HG02870 (cell line): ENCODE data around the gene AOC2.

Experiments
- ATAC-seq: cut with Tn5 transposase; IDR thresholded peaks from one replicate; pipeline ENCODE4 v1.9.1; 2021; ENCODE audit warnings: mild to moderate bottlenecking, moderate library complexity; ENCODE audit not compliant: unreplicated experiment

AOC2 gene, protein sequence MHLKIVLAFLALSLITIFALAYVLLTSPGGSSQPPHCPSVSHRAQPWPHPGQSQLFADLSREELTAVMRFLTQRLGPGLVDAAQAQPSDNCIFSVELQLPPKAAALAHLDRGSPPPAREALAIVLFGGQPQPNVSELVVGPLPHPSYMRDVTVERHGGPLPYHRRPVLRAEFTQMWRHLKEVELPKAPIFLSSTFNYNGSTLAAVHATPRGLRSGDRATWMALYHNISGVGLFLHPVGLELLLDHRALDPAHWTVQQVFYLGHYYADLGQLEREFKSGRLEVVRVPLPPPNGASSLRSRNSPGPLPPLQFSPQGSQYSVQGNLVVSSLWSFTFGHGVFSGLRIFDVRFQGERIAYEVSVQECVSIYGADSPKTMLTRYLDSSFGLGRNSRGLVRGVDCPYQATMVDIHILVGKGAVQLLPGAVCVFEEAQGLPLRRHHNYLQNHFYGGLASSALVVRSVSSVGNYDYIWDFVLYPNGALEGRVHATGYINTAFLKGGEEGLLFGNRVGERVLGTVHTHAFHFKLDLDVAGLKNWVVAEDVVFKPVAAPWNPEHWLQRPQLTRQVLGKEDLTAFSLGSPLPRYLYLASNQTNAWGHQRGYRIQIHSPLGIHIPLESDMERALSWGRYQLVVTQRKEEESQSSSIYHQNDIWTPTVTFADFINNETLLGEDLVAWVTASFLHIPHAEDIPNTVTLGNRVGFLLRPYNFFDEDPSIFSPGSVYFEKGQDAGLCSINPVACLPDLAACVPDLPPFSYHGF

DNA sequence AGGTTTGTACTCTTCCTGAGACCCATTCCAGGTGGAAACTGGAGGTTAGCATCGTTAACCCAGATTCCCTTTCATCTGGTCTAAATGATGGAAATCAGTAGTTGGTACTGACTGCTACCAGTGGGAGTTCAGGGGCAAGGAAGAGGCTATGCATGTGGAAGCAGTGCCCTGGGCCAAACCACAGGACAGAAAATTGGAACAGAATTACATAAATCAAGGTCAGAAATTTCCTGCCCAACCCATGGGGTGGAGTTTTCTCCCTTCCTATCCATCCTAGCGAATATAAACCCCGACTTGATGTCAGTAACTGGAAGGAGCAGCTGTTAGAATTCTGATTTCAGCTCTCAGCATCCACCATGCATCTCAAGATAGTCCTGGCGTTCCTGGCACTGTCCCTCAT, at the start of gene AOC2:
AOC2 (plus strand) TSS at position 310 of the 400 bp plus-strand sequence; CDS start at position 357, 47 bp downstream.
- ATAC-seq, result no peak

DNA sequence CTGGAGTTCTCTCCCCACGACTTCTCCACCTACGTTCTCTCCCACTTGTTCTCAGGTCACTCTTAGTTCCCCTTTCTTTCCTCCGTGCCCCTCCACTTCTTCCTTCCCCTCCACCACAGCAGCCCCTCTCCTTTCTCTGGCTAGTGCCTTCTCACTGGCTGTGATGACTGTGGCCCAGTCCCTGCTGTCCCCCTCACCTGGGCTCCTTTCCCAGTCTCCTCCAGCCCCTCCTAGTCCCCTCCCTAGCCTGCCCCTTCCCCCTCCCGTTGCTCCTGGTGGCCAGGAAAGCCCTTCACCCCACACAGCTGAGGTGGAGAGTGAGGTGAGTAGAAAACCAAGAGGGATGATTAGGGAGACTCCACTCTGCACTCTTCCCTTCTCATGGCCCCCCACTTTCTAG, 49.3 kb upstream of the AOC2 start:
- no peak for ATAC-seq

DNA sequence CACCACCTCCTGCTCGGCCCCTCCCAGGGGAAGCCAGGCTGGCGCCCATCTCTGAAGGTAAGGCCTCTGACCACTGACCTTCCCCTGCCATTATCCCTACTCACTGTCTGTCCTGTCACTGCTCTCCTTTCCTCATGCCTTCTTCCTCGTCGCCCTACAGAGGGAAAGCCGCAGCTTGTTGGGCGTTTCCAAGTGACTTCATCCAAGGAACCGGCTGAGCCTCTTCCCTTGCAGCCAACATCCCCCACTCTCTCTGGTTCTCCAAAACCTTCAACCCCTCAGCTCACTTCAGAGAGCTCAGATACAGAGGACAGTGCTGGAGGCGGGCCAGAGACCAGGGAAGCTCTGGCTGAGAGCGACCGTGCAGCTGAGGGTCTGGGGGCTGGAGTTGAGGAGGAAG, 48.9 kb upstream of the AOC2 start:
- no peak for ATAC-seq

DNA sequence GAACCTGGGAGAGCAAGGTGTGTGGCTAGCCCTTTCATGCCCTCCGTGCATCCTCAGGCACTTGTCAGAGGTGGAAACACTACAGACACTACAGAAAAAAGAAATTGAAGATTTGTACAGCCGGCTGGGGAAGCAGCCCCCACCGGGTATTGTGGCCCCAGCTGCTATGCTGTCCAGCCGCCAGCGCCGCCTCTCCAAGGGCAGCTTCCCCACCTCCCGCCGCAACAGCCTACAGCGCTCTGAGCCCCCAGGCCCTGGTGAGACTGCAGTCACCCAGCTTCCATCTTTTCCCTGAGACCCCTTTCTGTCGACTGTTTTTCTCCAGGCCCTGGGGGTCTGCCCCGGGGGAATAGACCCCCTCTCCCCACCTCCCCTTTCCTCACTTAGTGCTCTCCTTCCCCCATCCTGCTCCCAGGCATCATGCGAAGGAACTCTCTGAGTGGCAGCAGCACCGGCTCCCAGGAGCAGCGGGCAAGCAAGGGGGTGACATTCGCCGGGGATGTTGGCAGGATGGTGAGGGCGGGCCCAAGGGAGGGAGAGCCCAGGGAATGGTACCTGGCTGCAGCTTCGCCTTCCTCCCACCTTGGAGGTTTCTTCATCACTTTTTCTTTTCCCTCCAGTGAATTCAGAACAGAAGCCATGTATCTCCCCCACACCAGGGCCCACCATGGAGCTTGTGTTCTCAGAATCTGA, 48.2 kb upstream of the AOC2 start:
- ATAC-seq, result no peak

DNA sequence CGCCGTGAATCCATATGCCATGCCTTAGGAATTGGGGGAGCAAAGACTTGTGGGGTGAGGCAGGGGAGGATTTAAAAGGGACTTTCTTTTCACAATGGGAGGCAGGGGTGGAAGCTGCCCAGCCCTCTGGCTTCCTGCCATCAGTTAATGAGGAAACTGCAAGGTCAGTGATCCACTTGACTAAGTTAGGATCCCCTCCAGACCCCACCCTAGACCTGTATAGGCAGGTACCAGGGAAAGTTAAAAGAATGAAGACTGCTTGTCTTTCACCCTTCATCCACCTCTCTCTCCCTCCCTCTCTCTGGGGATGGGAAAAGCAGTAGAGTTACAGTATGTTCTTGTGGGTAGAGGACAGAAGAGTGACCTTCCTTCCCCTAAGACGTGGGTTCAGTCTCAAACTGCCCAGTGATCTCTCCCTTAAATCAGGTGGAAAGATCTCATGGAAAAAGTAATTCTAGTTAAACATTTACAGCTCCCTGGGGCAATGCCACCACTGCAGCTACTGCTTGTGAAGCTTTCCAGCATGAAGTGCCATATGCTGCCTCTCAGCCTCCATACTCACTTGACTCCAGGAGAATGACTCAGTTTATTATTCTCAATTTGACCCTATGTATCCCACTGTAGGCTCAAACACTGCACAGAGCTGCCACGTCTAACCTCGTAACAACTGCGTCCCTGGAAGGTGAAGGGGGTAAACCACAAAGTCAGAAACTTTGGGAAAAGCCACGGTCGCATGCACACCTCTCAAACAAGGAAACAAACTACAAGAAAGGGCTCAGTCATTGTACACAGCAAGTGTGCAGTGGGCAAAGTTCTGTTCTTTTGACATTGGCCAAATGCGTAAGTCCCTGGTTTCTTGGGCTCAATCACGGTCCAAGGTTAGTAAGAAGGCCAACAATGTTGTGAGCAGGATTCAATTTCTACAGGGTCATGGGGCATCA, 47.0 kb upstream of the AOC2 start:
- ATAC-seq, result no peak

DNA sequence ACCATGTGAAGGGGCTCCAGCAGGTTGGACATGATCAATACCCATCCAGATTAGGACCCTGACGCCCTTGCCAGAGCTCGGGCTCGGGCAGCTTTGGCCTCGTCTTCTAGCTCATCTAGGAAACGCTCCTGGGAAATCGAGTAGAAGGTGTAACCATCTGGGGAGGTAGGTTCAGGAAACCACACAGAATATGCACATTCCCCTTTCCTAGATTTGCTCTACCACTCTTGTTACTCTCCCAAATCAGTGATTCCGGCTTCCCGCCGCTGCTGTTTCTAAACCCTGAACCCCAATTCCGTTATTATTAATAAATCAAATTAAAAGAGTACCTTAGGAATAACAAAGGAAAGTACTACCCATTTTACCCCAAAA, 46.4 kb upstream of the AOC2 start:
- no peak for ATAC-seq

DNA sequence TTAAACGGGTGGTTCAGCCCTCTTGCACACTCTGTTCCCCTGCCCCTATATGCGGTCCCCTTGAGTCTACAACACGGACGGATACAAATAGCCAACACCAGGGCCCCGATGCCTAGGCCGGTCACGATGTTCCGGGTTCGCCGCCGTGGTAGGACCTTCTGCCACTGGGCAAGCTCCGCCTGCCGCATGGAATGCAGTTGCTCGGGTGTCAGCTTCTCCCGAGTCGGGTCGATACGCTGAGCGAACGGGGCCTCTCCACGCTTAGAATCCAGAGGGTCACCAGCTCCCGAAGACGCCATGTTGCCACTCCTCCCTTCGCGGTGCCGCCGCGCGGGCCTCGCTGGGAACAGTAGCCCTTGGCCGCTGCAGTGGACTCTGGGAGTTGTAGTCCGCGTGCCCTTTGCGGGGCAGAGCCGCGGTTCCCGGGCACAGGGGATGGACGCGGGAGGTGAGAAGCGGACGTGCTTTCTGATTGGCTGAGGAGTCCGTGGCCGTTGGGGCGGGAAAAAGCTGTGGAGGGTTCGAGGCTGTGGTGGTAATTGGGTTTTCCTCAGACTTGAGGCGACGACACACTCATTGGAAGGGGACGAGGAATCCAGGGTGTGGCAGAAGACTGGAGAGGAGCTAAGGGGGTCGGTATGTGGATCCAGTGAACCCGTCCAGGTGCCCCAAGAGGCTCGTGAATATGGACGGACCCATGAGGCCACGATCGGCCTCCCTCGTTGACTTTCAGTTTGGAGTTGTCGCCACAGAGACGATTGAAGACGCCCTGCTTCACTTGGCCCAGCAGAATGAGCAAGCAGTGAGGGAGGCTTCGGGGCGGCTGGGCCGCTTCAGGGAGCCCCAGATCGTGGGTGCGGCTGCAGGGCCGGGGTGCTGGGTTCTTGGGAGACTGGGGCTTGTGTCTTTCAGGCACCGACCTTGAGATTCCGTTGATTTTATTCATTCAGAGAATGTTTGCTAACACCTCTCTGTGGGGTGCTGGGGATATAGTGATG, 45.7 kb upstream of the AOC2 start, which contains the start of the genes CNTD1 and COA3:
CNTD1 (plus strand) TSS at position 479 of the 998 bp plus-strand sequence; CDS start at position 686, 207 bp downstream.
COA3 (minus strand) TSS at position 322 of the 998 bp plus-strand sequence; CDS start at position 299, 23 bp downstream.
- ATAC-seq, result no peak

DNA sequence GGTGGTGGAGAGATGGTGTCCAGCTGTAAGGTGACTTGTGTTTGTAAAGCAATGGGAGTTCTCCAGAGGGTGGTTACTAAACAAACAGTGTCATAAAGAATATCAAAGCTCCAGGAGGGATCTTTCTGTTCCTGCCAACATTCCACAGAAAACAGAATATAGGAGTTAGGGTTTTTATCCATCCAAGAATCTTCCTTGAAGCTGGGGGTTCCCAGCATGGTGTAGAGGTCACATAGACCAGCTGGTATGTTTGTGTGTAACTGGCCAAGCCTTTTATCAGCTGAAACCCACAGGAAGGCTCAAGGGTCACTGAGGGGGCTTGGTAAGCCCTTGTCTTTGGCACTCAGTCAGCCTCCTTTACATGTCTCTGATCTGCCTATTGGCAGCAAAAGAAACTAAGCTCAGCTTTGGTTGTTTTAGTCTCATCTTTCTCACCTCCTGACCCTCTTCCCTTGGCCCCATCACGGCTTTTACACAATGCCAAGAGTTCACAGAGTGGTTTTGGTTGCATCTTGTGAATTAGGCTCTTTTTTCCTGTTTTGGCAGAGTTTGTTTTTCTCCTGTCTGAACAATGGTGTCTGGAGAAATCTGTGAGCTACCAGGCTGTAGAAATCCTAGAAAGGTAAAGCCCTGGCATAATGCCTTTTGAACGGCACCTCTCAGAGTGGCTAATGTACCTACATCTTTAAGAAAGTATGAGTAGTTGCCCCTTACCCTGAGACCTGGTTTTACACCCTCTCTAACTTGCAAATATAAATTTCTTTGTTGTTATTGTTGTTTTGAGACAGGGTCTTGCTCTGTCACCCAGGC, 41.1 kb upstream of the AOC2 start:
- ATAC-seq, result no peak

DNA sequence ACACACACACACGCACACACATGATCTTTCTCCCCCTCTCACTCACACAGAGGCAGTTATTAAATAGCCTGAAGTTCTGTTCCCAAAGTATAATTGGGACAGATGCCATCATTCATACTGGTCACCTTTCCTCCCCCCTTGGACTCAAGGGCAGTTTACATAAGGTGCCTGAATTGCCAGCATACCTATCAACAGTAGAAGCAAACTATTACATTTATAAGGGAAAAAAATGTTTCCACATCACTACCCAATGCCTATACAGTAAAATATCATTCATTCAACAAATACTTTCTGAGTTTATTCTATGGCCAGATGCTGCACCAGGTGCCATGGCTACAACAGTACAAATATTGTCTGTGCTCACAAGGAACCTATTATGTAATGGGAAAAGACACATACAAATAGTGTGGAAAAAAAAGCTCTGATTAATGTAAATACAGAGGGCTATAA, 39.4 kb upstream of the AOC2 start:
- ATAC-seq, result no peak

DNA sequence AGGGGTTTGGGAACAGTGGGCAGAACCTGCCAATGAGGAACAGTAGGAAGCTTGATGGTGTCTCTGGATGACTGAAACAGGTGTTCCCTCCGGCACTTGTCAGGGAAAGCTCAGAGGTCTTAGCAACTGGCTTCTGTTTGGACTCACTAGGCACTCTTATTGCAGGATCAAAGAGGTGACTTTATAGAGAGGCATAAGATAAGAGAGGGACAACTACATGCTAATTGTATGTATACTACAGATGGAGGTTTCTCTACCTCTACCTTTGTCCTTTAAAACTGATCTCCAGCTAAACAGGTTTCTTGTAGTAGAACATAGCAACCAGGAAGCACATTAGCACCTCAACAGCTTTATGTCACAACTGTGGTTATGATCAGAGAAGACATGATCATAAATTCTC, 38.1 kb upstream of the AOC2 start:
- no peak for ATAC-seq

DNA sequence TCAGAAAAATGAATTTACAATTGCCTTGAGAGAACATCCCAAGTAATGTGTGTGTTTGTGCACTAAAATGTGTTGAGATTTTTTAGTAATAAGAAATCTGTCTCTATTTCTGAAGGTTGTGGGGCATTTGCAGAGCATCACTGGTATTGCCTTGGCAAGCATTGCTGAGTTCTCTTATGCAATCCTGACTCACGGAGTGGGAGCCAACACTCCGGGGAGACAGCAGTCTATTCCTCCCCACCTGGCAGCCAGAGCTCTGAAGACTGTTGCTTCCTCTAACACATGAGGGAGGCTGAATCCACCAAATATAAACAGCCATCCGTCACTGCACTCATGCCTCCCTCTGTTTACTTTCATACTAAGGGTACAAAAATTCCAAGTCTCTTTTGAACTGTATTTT, 35.1 kb upstream of the AOC2 start:
- ATAC-seq, result no peak

DNA sequence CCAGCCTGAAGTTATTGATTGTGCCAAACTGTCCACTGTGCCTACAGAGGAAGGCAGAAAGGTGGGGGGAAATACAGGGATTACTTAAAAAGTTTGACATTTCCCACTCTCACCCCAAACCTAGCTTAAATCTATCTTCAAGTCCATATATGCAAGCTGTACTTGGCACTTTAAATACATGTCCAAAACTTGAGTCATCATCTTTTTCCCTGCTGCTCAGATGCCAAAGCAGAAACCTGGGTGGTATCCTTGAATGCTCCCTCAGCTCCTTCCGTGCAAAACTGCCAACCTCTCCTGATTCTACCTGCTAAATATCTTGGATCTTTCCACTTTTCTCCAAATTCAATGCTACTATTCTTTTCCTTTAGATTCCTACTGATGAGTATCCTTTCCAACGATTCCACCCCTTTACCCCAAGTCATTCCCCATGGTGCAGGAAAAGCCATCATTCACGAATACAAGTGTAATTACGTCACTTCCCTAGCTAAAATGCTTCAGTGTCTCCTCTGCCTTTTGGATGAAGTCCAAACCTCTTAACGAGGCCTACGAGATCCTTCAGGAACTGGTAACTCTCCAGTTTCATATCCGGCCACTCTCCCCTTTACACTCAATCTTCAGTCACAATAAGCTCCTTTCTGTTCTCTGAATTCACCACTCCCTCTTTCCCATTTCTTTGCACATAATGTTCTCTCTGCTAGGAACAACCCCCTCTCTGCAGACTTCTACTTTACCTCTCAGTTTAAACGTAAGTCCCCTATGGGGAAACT, 29.6 kb upstream of the AOC2 start:
- ATAC-seq, result no peak

DNA sequence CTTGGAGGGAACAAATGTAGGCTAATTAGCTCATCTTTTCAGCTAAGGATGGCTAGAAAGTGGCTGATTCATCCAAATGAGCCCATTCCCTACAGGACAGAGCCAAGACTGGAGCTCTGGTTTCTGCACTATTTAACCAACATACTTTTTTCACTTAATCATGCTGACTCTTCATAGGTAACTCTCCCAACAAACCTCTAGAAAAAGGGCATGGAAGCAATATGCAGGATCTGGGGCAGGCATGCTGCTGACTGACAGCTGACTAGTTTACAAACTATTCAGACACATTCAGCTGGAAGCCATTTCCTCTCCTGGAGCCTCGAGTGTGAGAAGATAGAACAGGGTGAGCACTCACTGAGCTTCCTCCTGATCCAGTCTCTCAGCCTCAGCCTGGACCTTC, 26.5 kb upstream of the AOC2 start:
- no peak for ATAC-seq

DNA sequence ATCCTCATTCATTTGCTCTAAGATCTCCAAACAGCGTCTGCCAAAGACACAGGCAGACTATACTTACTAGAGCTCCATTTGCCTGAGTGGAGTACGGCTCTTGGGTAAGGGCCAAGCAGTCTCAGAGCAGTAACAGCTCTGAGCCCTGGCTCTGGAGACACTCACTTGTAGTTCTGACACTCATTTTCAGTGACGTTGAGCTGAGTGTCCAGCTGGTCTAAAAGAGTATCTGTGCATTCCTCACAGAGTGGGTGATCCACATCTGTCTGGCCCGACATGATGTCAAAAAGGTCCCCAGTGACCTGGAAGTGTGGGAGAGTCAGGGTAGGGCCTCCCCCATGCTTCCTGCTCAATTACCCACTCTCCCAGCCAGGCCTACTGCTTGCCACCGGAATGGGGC, 26.0 kb upstream of the AOC2 start:
- ATAC-seq, result no peak

DNA sequence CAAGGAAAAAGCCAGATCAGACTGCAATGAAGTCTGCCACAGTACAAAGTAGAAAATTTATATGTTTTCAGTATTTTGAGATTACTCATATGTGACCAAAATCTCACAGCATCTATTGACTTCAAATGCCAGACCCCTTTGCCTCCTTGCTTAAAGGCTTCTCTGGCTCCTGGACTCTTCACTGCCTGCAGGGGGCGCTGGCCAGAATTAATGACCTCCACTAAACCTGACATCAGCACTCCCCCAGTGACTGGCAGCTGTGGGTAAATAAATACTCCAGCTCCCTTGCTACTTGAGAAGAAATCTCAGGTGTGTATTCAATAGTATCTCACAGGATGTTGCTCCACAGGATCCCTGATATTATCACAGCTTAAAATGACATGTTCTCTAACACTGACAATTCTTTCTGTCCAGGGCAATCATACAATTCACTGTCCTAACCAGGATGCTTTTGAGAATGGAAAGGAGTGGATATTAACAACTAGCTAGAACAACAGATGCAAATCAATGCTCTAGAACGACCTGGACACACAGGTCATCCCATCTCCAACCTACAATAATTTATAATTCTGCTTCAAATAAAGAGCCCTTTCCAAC, 24.3 kb upstream of the AOC2 start:
- no peak for ATAC-seq

DNA sequence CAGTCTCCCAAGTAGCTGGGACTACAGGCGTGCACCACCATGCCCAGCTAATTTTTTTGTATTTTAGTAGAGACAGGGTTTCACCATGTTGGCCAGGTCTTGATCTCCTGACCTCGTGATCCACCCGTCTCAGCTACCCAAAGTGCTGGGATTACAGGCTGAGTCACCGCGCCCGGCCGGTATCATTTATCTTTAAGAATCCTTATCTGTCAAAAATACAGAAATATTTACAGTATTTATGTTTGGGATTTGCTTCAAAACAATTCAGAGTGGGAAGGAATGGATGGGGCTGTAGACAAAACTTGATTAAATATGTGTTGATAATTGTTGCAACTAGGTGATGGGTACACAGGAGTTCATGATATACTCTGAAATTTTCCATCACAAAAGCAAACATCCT, 23.2 kb upstream of the AOC2 start:
- no peak for ATAC-seq

DNA sequence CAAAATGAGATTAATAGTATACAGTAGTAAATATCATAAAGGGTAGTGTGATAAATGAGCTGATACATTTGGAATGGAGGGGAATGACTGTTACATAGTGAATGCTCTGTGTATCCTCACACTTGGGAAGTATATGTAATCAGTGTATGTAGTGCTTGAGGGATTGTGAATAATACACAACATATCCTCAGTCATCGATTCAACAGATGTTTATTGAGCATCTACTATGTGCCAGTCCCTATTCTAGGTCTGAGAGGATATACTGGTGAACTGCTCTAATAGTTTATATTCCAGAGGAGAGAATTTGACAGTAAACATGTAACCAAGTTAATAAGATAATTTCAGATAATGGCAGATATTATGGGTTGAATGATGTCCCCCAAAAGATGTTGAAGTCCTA, 16.9 kb upstream of the AOC2 start:
- ATAC-seq, result no peak
